ENCODE results near the gene ZNF688. TPM values are rescaled to one million over a fixed set of nuclear protein-coding genes. Genes with fewer than 3 reads are reported as not detected.

ZNF688 gene
- total and polyA plus RNA-seq, 2 experiments from 2014 or later = 4.0 to 4.4 TPM

GRCh38 chr16:30557707-30557956 lies 13.9 kb downstream of the ZNF688 start:
- Mint-ChIP-seq H3K27me3 (ENCODE audit: insufficient read depth, low read depth, poor library complexity) (peaks cover 25% of the 10 kb centered on the region), H3K36me3 (ENCODE audit: low read depth) (peaks cover 18% of the 10 kb centered on the region), H3K4me3 (peak overlapping the region; percentile 81), H3K4me1 (peaks cover 25% of the 10 kb centered on the region), H3K9me3 (no peaks in the 10 kb centered on the region; the same call in 2 of the 3 replicates), H3K27ac (no peak overlapping the region)
- H3F3A ChIP-seq (replicated peaks; ENCODE audit: low read depth) = 0 out of 2 replicates have a peak, but pooled peaks cover 17% of the 10 kb centered on the region
- no peaks in the 10 kb centered on the region for H3K27me3 ChIP-seq (ENCODE audit: insufficient read depth)
- 0 out of 2 replicates have a peak, but pooled peaks cover 3% of the 10 kb centered on the region for H3K9me2 ChIP-seq (ENCODE audit: insufficient read depth)
- peaks cover 25% of the 10 kb centered on the region for H3K4me1 ChIP-seq (ENCODE audit: insufficient read depth)
- TF ChIP-seq ETS1 (IDR thresholded peaks at IDR 0.05) = no peak
- no peak for TF ChIP-seq ZNF114 (CRISPR knock-in tag; IDR thresholded peaks at IDR 0.05)
- TF ChIP-seq ZNF331 (CRISPR knock-in tag; IDR thresholded peaks at IDR 0.05; ENCODE audit: low read depth) = no peak
- no peak for TF ChIP-seq STAT1 (IDR thresholded peaks at IDR 0.05; ENCODE audit: unreplicated experiment)
- TF ChIP-seq CTCF (conservative IDR thresholded peaks at IDR 0.05; ENCODE audit: low read depth in 2 of 2) = no peak; a peak in 1 of 4 replicates
- TF ChIP-seq NANOG (IDR thresholded peaks at IDR 0.05; ENCODE audit: borderline replicate concordance) = no peak
- no peak for TF ChIP-seq JUNB (IDR thresholded peaks at IDR 0.05; ENCODE audit: unreplicated experiment)
- ATAC-seq = peak; percentile 5
- H2AFZ ChIP-seq = peak overlapping the region; percentile 64
- H3K27ac ChIP-seq (ENCODE audit: low read depth) = 0 out of 2 replicates have a peak overlapping the region, but pooled peaks have one; percentile 91
- peaks cover 3% of the 10 kb centered on the region; the same call in 1 of the 2 replicates for H3K79me2 ChIP-seq (replicated peaks; ENCODE audit: insufficient read depth)
- no peaks in the 10 kb centered on the region; the same call in 1 of the 2 replicates for H3K36me3 ChIP-seq (ENCODE audit: insufficient read depth)
- peak overlapping the region; percentile 88 for H3K4me2 ChIP-seq
- peak overlapping the region; percentile 91 for H3K4me3 ChIP-seq
- no peaks in the 10 kb centered on the region for H4K20me1 ChIP-seq (replicated peaks; ENCODE audit: insufficient read depth)
- no peak for DNase-seq (ENCODE audit: low spot score)

GRCh38 chr16:30556125-30556473 lies 15.4 kb downstream of the ZNF688 start:
- H3K4me1 Mint-ChIP-seq = peaks cover 21% of the 10 kb centered on the region
- H3K36me3 Mint-ChIP-seq (ENCODE audit: low read depth) = peaks cover 21% of the 10 kb centered on the region
- no peak for DNase-seq (ENCODE audit: low spot score)
- no peak overlapping the region for H3K27ac ChIP-seq (ENCODE audit: low read depth)
- 0 out of 2 replicates have a peak, but pooled peaks cover 3% of the 10 kb centered on the region for H3K9me2 ChIP-seq (ENCODE audit: insufficient read depth)
- H3K4me2 ChIP-seq = no peak overlapping the region
- peaks cover 20% of the 10 kb centered on the region for H3K4me1 ChIP-seq (ENCODE audit: insufficient read depth)
- H4K20me1 ChIP-seq (replicated peaks; ENCODE audit: insufficient read depth) = no peaks in the 10 kb centered on the region
- no peaks in the 10 kb centered on the region; the same call in 1 of the 2 replicates for H3K36me3 ChIP-seq (ENCODE audit: insufficient read depth)
- peak overlapping the region; percentile 54 for H3K4me3 Mint-ChIP-seq
- H3F3A ChIP-seq (replicated peaks; ENCODE audit: low read depth) = 0 out of 2 replicates have a peak, but pooled peaks cover 17% of the 10 kb centered on the region
- no peak overlapping the region for H3K4me3 ChIP-seq
- no peak for ATAC-seq
- H3K79me2 ChIP-seq (replicated peaks; ENCODE audit: insufficient read depth) = peaks cover 3% of the 10 kb centered on the region; the same call in 1 of the 2 replicates
- H3K9me3 Mint-ChIP-seq = no peaks in the 10 kb centered on the region; the same call in 2 of the 3 replicates
- H3K27me3 Mint-ChIP-seq (ENCODE audit: insufficient read depth, low read depth, poor library complexity) = peaks cover 18% of the 10 kb centered on the region
- H3K27ac Mint-ChIP-seq = peak overlapping the region; percentile 3; the same call in 1 of the 2 replicates
- H3K27me3 ChIP-seq (ENCODE audit: insufficient read depth) = no peaks in the 10 kb centered on the region
- TF ChIP-seq POLR2AphosphoS5 (IDR thresholded peaks at IDR 0.05; ENCODE audit: low read depth) = no peak
- TF ChIP-seq CTCF (conservative IDR thresholded peaks at IDR 0.05; ENCODE audit: low read depth in 2 of 2) = no peak
- no peak for TF ChIP-seq EZH2phosphoT487 (IDR thresholded peaks at IDR 0.05; ENCODE audit: unreplicated experiment)
- no peak for TF ChIP-seq ETS1 (IDR thresholded peaks at IDR 0.05)
- no peak for TF ChIP-seq CREB1 (CRISPR knock-in tag; IDR thresholded peaks at IDR 0.05; ENCODE audit: low read depth)
- no peak for TF ChIP-seq REST (IDR thresholded peaks at IDR 0.05; ENCODE audit: unreplicated experiment)
- no peak for TF ChIP-seq NANOG (IDR thresholded peaks at IDR 0.05; ENCODE audit: borderline replicate concordance)
- TF ChIP-seq ZNF331 (CRISPR knock-in tag; IDR thresholded peaks at IDR 0.05; ENCODE audit: low read depth) = no peak
- H2AFZ ChIP-seq = no peak overlapping the region

Measured in GM23338 (cell line).